Measurements from ENCODE around the gene SEMA3C. TPM values are rescaled to one million over a fixed set of nuclear protein-coding genes. Genes with fewer than 3 reads are reported as not detected.

SEMA3C gene
- total RNA-seq, 1 donor from 2014 or later = 68.6 TPM

GRCh38 chr7:80752954-80753690, 165.7 kb downstream of the SEMA3C start:
- no peak for TF ChIP-seq CTCF (conservative IDR thresholded peaks at IDR 0.05; ENCODE audit: low read depth, low read length)
- no peak overlapping the region for H3K4me3 ChIP-seq (ENCODE audit: low read depth, low read length)
- DNase-seq (ENCODE audit: low read depth) = no peak

- TF ChIP-seq CTCF (conservative IDR thresholded peaks at IDR 0.05; ENCODE audit: low read depth, low read length) = no peak
- H3K4me3 ChIP-seq (ENCODE audit: low read depth, low read length) = no peak overlapping the region
- no peak for DNase-seq (ENCODE audit: low read depth)
These were observed 169.6 kb downstream of the SEMA3C start for GRCh38 chr7:80749270-80749669.

GRCh38 chr7:80748363-80749042, 170.3 kb downstream of the SEMA3C start:
- no peak for DNase-seq (ENCODE audit: low read depth)
- no peak overlapping the region for H3K4me3 ChIP-seq (ENCODE audit: low read depth, low read length)
- no peak for TF ChIP-seq CTCF (conservative IDR thresholded peaks at IDR 0.05; ENCODE audit: low read depth, low read length)

- TF ChIP-seq CTCF (conservative IDR thresholded peaks at IDR 0.05; ENCODE audit: low read depth, low read length) = no peak
- no peak for DNase-seq (ENCODE audit: low read depth)
- H3K4me3 ChIP-seq (ENCODE audit: low read depth, low read length) = no peak overlapping the region
These were observed 177.9 kb downstream of the SEMA3C start for GRCh38 chr7:80740778-80741545.

GRCh38 chr7:80736371-80737125, 182.3 kb downstream of the SEMA3C start:
- no peak for DNase-seq (ENCODE audit: low read depth)
- no peak for TF ChIP-seq CTCF (conservative IDR thresholded peaks at IDR 0.05; ENCODE audit: low read depth, low read length)
- no peak overlapping the region for H3K4me3 ChIP-seq (ENCODE audit: low read depth, low read length)

GRCh38 chr7:80735330-80735729, 183.5 kb downstream of the SEMA3C start:
- DNase-seq (ENCODE audit: low read depth) = no peak
- H3K4me3 ChIP-seq (ENCODE audit: low read depth, low read length) = no peak overlapping the region
- TF ChIP-seq CTCF (conservative IDR thresholded peaks at IDR 0.05; ENCODE audit: low read depth, low read length) = no peak

All from epithelial cell of proximal tubule (primary cell).